ENCODE measurements around the gene ELAVL4. TPM values are rescaled to one million over a fixed set of nuclear protein-coding genes. Genes with fewer than 3 reads are reported as not detected.

Gene ELAVL4
- 137 TPM for total RNA-seq

- DNase-seq (ENCODE audit: low spot score in 2 of 2) (peak in 1 of 2 donors; percentile 9), FAIRE-seq (no peak)
Observed at GRCh38 chr1:50108497-50109059, at the start of gene ELAVL4. Gene ELAVL4, plus strand, starts transcription at chr1:50108920. Its CDS starts 270 bp downstream, at chr1:50109190.

DNA sequence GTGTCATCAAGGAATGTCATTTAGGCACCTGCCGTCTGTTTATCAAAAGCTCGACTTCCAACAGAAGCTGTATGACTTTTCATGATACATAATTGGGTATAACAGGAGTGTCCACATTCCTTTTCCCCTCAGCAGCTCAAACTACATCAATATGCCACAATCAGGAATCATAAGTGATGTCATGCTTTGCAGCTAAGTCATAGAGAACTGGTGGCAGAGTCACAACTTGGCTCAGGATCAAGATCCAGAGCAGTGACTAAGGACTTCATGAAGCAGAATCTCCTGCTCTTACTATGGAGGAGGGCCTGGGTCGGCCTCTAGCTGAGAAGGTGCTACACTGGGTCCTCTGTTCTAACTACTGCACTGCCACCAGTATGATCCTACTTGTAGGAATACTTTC is 48.4 kb upstream of the ELAVL4 start:
- FAIRE-seq: no peak
- DNase-seq (ENCODE audit: low spot score in 2 of 2): no peak

DNA sequence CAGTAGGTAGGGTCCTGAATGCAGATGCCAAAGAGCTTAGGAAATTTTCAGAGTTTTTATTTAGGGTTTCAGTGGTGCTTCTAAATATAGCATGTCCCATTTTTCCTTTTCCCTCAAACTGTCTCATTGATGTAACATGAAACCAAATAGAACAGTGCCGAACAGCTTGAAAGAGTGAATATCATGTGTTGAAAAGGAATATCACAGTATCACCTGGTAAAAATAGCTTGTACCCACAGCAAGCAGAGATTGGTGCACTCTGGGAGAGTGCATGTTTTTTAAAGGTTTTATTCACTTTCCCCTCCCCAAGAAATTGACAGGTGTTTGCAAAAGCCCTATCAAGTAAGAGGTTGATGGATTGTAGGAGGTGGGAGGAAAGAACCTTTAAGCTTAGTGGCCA is 41.9 kb upstream of the ELAVL4 start:
- no peak for DNase-seq (ENCODE audit: low spot score in 2 of 2)
- no peak for FAIRE-seq

DNA sequence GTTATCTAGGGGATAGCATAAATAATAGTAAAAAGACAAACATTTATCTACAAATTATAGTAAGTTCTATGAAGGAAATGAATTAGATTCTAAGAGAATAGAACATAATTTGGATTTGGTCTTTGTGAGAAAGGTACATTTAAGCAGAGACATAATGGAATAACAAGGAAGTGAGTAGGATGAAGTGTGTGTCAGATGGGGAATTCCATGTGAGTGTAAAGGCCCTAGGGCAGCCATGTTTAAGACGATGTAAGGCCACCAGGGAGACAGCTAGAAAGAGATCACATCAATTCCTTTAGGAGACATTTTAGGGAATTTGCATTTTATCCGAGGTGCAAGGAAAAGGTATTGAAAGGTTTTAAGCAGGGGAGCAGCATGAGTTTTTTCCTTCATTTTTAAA is 33.8 kb upstream of the ELAVL4 start:
- no peak for FAIRE-seq
- no peak for DNase-seq (ENCODE audit: low spot score in 2 of 2)

GRCh38 chr1:50077273-50077672 is 31.4 kb upstream of the ELAVL4 start:
- no peak for FAIRE-seq
- no peak for DNase-seq (ENCODE audit: low spot score in 2 of 2)

DNA sequence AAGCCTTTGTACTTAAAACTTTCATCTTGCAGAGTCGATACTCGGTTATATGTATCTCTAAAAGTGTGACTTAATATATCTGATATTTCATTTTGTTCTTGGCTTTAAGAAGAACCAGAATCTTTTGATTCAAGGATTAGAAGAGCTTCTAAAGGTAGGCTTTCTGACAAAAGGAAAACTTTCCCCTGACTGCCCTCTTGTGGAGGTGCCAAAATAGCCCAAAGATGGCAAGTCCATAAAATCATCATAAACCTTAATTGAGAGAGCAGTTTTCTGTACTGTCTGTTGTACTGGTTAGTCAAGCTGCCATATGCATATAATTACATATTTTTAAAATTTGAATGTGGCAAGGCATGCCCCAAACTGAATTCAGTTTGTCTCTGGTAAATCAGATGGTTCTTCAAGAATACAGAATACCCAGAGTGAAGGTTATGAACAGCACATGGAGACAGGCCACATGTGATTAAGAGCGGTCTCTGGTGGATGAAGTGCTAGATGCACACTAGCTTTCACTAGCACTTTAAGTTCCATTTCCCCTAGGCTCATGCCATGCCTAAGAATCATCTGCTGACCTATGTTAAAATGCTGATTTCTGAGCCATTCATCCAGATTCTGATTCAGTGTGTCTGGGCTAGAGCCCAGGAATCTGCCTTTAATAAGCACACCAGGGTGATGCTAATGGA is 27.7 kb upstream of the ELAVL4 start:
- FAIRE-seq (no peak), DNase-seq (ENCODE audit: low spot score in 2 of 2) (no peak)

GRCh38 chr1:50084389-50084788 is 24.3 kb upstream of the ELAVL4 start:
- FAIRE-seq: no peak
- no peak for DNase-seq (ENCODE audit: low spot score in 2 of 2)

DNA sequence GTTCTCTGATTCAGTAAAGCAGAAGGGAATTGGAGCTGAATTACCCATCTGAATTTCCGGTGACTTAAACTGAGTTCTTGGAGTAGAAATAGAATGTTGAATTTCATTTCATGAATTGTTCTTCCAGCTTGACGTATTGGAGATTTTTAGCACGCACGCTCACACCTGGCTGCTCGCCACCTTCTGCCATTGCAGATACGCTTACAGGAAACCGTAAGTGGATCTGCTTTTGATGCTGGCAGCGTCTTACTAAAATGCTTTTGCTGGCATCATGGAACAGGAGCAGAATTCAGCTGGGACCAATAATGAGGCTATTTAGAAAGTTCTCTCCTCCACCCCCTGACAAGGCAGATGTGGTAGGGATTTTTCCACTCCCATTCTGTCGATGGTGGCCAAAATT is 17.7 kb upstream of the ELAVL4 start:
- FAIRE-seq: no peak
- no peak for DNase-seq (ENCODE audit: low spot score in 2 of 2)

GRCh38 chr1:50095716-50096115 is 13.0 kb upstream of the ELAVL4 start:
- FAIRE-seq: no peak

DNA sequence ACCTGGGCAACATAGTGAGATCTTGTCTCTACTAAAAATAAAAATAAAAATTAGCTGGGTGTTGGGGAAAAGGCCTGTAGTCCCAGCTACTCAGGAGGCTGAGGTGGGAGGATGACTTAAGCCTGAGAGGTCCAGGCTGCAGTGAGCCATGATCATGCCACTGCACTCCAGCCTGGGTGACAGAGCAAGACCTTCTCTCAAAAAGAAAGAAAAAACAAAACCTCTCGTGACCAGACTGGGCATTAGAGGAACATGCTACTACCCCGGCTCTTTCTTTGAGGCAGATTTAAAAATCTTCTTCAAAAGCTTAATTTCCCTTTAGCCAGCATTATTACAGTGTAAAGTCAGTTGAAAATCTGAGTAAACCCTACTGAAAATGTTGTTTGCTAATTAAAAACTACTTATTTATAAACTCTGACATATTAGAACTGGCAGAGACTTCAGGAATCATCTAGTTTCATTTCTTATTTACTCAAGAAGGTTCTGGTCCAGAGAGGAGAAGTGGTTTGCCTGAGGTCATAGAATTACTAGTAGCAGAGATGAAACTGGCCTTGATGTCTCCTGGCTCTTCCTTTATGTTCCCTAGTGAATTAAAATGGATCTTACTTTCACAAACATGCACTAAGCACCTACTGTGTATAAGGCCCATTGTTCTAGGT is 11.6 kb upstream of the ELAVL4 start:
- DNase-seq (ENCODE audit: low spot score in 2 of 2) (no peak), FAIRE-seq (no peak)

More at GRCh38 chr1:50095716-50096115, 13.0 kb upstream of the ELAVL4 start:
- DNase-seq (ENCODE audit: low spot score in 2 of 2): no peak

GRCh38 chr1:50097791-50098190 is 10.9 kb upstream of the ELAVL4 start:
- no peak for DNase-seq (ENCODE audit: low spot score in 2 of 2)
- no peak for FAIRE-seq

- DNase-seq (ENCODE audit: low spot score in 2 of 2): no peak
- FAIRE-seq: no peak
Observed at GRCh38 chr1:50098591-50099021, 10.1 kb upstream of the ELAVL4 start.

- FAIRE-seq (no peak), DNase-seq (ENCODE audit: low spot score in 2 of 2) (no peak)
Observed at GRCh38 chr1:50099654-50100053, 9.1 kb upstream of the ELAVL4 start.

- FAIRE-seq: no peak
Observed at GRCh38 chr1:50103615-50104081, 5.1 kb upstream of the ELAVL4 start.

GRCh38 chr1:50105433-50105832 is 3.3 kb upstream of the ELAVL4 start:
- FAIRE-seq (no peak), DNase-seq (ENCODE audit: low spot score in 2 of 2) (no peak)

More at GRCh38 chr1:50103615-50104081, 5.1 kb upstream of the ELAVL4 start:
- DNase-seq (ENCODE audit: low spot score in 2 of 2): no peak

DNA sequence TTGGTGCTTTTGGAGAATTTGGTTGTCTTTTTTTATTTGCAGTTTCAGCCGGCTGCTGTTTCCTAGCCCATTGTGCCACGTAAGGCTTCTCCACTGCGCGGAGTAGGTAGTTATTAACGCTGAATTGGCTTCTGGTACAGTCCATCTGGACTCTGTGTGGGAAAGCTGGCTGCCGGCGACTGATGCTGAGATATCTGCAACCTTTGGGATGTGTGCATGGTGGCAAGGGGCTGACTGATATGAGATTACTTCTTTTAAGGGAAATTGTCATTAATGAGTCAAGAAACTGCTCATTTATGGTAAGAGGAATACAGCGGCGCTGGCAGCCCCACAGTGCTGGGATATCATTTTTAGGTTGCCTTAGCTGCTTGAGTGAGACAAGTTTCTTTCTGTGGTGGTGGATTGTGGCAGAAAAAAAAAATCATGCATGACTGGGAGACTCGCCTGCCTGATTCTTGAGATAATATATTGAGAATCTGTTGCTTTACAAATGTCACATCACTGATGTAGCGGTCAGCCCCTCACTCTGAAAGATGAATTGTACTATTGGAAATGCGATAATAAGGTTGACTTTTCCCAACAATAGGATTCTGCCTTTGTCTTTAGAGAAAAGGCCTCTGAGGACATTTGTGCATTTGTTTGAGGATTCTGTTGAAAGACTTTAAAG is 2.5 kb upstream of the ELAVL4 start:
- no peak for FAIRE-seq
- DNase-seq (ENCODE audit: low spot score in 2 of 2): no peak

- FAIRE-seq (no peak), DNase-seq (ENCODE audit: low spot score in 2 of 2) (no peak)
Observed at GRCh38 chr1:50109116-50109515, 396 bp downstream of the ELAVL4 start.

DNA sequence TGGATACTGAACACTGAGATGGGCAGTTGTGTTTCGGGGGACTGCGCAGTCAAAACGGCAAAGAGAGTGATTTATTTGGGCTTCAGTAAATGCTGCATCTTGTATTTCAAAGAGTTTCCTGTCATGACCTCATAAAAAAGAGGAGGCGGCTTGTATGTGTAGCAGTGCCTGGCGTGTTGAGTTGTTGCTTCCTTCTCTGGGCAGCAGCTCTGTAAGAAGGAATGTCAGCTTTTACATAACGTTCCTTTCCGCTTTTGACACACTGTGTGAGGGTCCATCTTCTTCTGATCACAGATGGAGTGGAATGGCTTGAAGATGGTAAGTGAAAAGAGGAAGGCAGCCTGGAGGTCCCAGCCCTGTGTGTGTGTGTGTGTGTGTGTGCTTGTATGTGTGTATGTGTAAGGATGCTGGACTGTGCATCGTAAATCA is 941 bp downstream of the ELAVL4 start:
- no peak for DNase-seq (ENCODE audit: low spot score in 2 of 2)
- no peak for FAIRE-seq

- FAIRE-seq (no peak), DNase-seq (ENCODE audit: low spot score in 2 of 2) (no peak)
Observed at GRCh38 chr1:50110151-50110550, 1.4 kb downstream of the ELAVL4 start.

DNA sequence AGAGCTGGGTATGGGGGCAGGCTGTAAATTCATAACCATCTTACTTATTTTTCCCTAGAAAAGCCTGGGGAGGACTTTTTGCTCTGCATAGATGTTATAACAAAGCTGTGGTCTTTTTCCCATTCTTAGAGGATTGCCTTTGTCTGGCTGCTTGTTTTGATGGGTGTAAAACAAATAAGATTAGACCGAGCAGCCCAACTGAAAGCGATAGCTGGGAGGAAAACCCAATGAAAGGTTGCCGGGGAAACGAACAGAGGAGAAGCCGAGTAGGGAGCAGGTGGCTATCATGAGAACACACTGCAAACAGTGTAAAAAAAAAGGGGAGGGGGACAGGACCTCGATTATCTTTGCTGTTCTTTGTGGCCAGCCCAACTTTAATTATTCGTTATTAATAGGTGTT is 1.9 kb downstream of the ELAVL4 start:
- FAIRE-seq (no peak), DNase-seq (ENCODE audit: low spot score in 2 of 2) (no peak)

GRCh38 chr1:50111503-50111902 is 2.8 kb downstream of the ELAVL4 start:
- FAIRE-seq: no peak

More at GRCh38 chr1:50111503-50111902, 2.8 kb downstream of the ELAVL4 start:
- no peak for DNase-seq (ENCODE audit: low spot score in 2 of 2)

Measured in frontal cortex (tissue), 4 donors.